WTC11 (cell line): Measurements from ENCODE around the gene MAN2B2.

Source experiments
- CTCF ChIP-seq: fragments of 200-600 bp; IDR thresholded peaks from 2 replicates; pipeline ENCODE4 v1.8.0; 2022; ENCODE audit warnings: antibody characterized with exemption
- FOXJ3 ChIP-seq: sonication (generic); formaldehyde crosslinking; IDR thresholded peaks from 2 replicates; pipeline ENCODE4 v1.9.0; 2021; ENCODE audit warnings: missing genetic modification reagents, mild to moderate bottlenecking, borderline replicate concordance
- USF2 ChIP-seq: sonication (generic); formaldehyde crosslinking; IDR thresholded peaks from 2 replicates; pipeline ENCODE4 v1.8.1; 2023; ENCODE audit warnings: mild to moderate bottlenecking, missing genetic modification reagents, moderate library complexity
- ZBTB21 ChIP-seq: sonication (generic); formaldehyde crosslinking; IDR thresholded peaks from 2 replicates; pipeline ENCODE4 v1.8.1; 2023; ENCODE audit warnings: mild to moderate bottlenecking, missing genetic modification reagents, borderline replicate concordance

GRCh38 chr4:6576932-6577331, 1.9 kb downstream of the MAN2B2 start:
- TF ChIP-seq CTCF (no peak), ZBTB21 (no peak), USF2 (CRISPR knock-in tag) (no peak), FOXJ3 (CRISPR knock-in tag) (no peak)
